Kidney (tissue), 22 donors: ENCODE measurements around the gene SGSH. TPM values are rescaled to one million over a fixed set of nuclear protein-coding genes. Genes with fewer than 3 reads are reported as not detected.

Source experiments
- DNase-seq, 5 donors: peaks; one replicate each; pipeline ENCODE4 v3.0.0-alpha.2; 2013 to 2020
- FAIRE-seq: peaks from 2 replicates; lab custom pipeline; 2012; peaks lifted over from hg19 to GRCh38; lab: Jason Lieb, UNC
- H3K27ac ChIP-seq, 2 donors: one replicate each; pipeline ENCODE4 v1.7.0; 2013; ENCODE audit warnings: low read depth in 2 of 2, low read length in 2 of 2, inconsistent platforms in 1 of 2
- H3K27me3 ChIP-seq: one replicate; pipeline ENCODE4 v1.7.1; 2013; ENCODE audit warnings: low read length, inconsistent platforms; ENCODE audit not compliant: control insufficient read depth, insufficient read depth
- H3K36me3 ChIP-seq, 3 donors: one replicate each; pipeline versions ENCODE4 v1.7.0 to v1.7.1; 2013; ENCODE audit warnings: low read length in 3 of 3, control low read depth in 1 of 3, inconsistent platforms in 1 of 3; ENCODE audit not compliant: insufficient read depth in 3 of 3, control insufficient read depth in 2 of 3
- H3K4me1 ChIP-seq, 3 donors: one replicate each; pipeline versions ENCODE4 v1.7.0 to v1.7.1; 2013; ENCODE audit warnings: low read length in 3 of 3, inconsistent platforms in 1 of 3, low read depth in 1 of 3; ENCODE audit not compliant: control insufficient read depth in 2 of 3, insufficient read depth in 2 of 3
- H3K4me3 ChIP-seq, 3 donors: one replicate each; pipeline versions ENCODE4 v1.7.0 to v1.8.1; 2013; ENCODE audit warnings: low read length in 3 of 3, control low read depth in 1 of 3, inconsistent platforms in 1 of 3
- H3K9ac ChIP-seq, 3 donors: one replicate each; pipeline versions ENCODE4 v1.7.0 to v1.7.1; 2013; ENCODE audit warnings: low read length in 3 of 3, control low read depth in 1 of 3, inconsistent platforms in 1 of 3
- H3K9me3 ChIP-seq, 3 donors: one replicate each; pipeline versions ENCODE4 v1.7.0 to v1.7.1; 2013; ENCODE audit warnings: low read length in 3 of 3, control low read depth in 1 of 3, inconsistent platforms in 1 of 3; ENCODE audit not compliant: control insufficient read depth in 2 of 3, insufficient read depth in 1 of 3
- intact Hi-C: fragments of 100-400 bp; cut with DNase I; formaldehyde crosslinking; loops from one replicate; pipeline ENCODE4 v1.11.1; 2022
- long read RNA-seq, 10 donors: library from polyadenylated mRNA in 1 of 10; unstranded in 1 of 10; transcript quantifications; one replicate each; pipeline ENCODE4 v2.0.0 and lab custom pipeline, GENCODE V29; 2021 to 2026
- polyA plus RNA-seq: library from polyadenylated mRNA; stranded (reverse); fragments of 350-450 nt; fragmentation: Illumina TruSeq; extraction: RNeasy Lipid Tissue Mini Kit (QIAGEN cat#74804); gene quantifications from one replicate; pipeline ENCODE4 v1.2.3, GENCODE V29; 2014; ENCODE audit warnings: low read depth, low replicate concordance; ENCODE audit not compliant: insufficient read depth
- total RNA-seq: library from RNA; stranded (reverse); fragmentation: NEBNext Ultra II Directional; extraction: Animal tissue kit (Norgen Biotek cat#: 25700); gene quantifications from one replicate; pipeline ENCODE4 v1.2.1, GENCODE V29; 2021
- TF ChIP-seq, protein P1 (sequence below): IDR thresholded peaks from 3 replicates; pipeline ENCODE4 v1.5.1; 2012; ENCODE audit warnings: mild to moderate bottlenecking, moderate library complexity, borderline replicate concordance; ENCODE audit not compliant: insufficient read depth; ENCODE audit errors: extremely low read depth
- donor health status: control.
- donor health status: control.
- donor health status: control.
- donor health status: control.
- donor health status: control.
- donor health status: DM: yes; HTN: yes; CAD: no.
- donor health status: Normal renal cell carcinoma (clear cell type).

The SGSH gene
- 63.2 TPM for total RNA-seq
- 25.9 TPM for polyA plus RNA-seq
- long read RNA-seq, donor 1, full-length matches to known transcripts = 10 of 10 reads
- long read RNA-seq, donor 1, partial matches to known transcripts = 0 of 10 reads
- long read RNA-seq, donor 1, other reads (novel, unspliced or antisense) = 0 of 10 reads
- long read RNA-seq, donor 2, full-length matches to known transcripts = 11 of 11 reads
- long read RNA-seq, donor 2, partial matches to known transcripts = 0 of 11 reads
- long read RNA-seq, donor 2, other reads (novel, unspliced or antisense) = 0 of 11 reads
- long read RNA-seq, donor 3, partial matches to known transcripts = 42 of 46 reads
- long read RNA-seq, donor 3, other reads (novel, unspliced or antisense) = 0 of 46 reads
- long read RNA-seq, donor 4, transcript SGSH-201 (8 exons, 2,784 nt) = major isoform, 8 of 9 reads
- long read RNA-seq, donor 4, partial matches to known transcripts = 0 of 9 reads
- long read RNA-seq, donor 4, other reads (novel, unspliced or antisense) = 0 of 9 reads
- long read RNA-seq, donor 5 = 0 reads
- long read RNA-seq, donor 6, partial matches to known transcripts = 0 of 5 reads
- long read RNA-seq, donor 6, other reads (novel, unspliced or antisense) = 0 of 5 reads
- long read RNA-seq, donor 7, transcript SGSH-201 (8 exons, 2,784 nt) = major isoform, 11 of 44 reads
- long read RNA-seq, donor 7, partial matches to known transcripts = 27 of 44 reads
- long read RNA-seq, donor 7, other reads (novel, unspliced or antisense) = 5 of 44 reads
- long read RNA-seq, donor 8, full-length matches to known transcripts = 6 of 6 reads
- long read RNA-seq, donor 8, partial matches to known transcripts = 0 of 6 reads
- long read RNA-seq, donor 8, other reads (novel, unspliced or antisense) = 0 of 6 reads
- long read RNA-seq, donor 9, full-length matches to known transcripts = 3 of 3 reads
- long read RNA-seq, donor 9, partial matches to known transcripts = 0 of 3 reads
- long read RNA-seq, donor 9, other reads (novel, unspliced or antisense) = 0 of 3 reads
- long read RNA-seq, donor 10, full-length matches to known transcripts = 11 of 16 reads
- long read RNA-seq, donor 10, partial matches to known transcripts = 5 of 16 reads
- long read RNA-seq, donor 10, other reads (novel, unspliced or antisense) = 0 of 16 reads

DNA sequence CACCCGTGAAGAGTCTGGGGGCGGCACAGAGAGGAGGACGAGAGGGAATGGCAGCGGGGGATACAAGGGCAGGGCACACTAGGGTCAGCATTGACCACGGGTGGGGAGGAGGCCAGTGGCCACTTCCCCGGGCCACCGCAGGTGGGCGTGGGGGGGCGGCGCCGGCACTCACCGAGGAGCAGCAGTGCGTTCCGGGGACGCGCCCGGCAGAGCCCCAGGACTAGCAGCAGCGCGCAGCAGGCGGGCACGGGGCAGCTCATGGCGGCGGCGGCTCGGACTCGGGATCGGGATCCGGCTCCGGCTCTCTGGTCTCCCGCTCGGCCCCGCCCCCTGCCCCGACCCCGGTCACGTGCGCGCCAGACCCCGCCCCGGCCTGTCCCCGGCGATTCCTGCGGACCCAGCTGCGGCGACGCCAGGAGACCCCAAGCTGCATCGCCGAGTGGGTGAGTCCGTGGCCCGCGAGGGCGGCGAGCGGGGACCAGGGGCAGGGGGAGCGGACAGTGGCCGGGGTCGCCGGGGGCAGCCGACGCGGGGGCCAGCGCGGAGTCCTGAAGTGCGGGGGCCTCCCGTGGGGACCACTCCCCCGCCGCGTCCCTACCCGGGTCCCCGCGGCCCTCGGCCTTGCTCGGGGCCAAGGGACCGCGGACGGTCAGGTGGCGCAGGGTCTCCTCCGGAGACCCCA, at the start of gene SGSH, which contains the start of gene SLC26A11:
Gene SGSH (minus strand): TSS at position 280 of the 682 bp plus-strand sequence. CDS start 20 bp downstream, at position 260.
Gene SLC26A11 (plus strand): TSS at position 374 of the 682 bp plus-strand sequence. CDS start 1,134 bp downstream, outside the sequence.
- H3K9ac ChIP-seq = peak within 1 kb of the TSS; percentile 39 to 91 (median 77)
- peaks cover 0 to 7% (median 3%) of the 10 kb centered on the region in 3 donors for H3K36me3 ChIP-seq
- H3K4me1 ChIP-seq = peaks cover 0 to 14% (median 3%) of the 10 kb centered on the region in 3 donors
- FAIRE-seq = no peak
- H3K27me3 ChIP-seq = no peaks in the 10 kb centered on the region
- peak within 1 kb of the TSS; percentile 85 to 93 for H3K27ac ChIP-seq
- peak within 1 kb of the TSS; percentile 50 to 77 (median 70) for H3K4me3 ChIP-seq
- intact Hi-C loops = no loop called here
- H3K9me3 ChIP-seq = no peaks in the 10 kb centered on the region
- TF ChIP-seq, protein P1, sequence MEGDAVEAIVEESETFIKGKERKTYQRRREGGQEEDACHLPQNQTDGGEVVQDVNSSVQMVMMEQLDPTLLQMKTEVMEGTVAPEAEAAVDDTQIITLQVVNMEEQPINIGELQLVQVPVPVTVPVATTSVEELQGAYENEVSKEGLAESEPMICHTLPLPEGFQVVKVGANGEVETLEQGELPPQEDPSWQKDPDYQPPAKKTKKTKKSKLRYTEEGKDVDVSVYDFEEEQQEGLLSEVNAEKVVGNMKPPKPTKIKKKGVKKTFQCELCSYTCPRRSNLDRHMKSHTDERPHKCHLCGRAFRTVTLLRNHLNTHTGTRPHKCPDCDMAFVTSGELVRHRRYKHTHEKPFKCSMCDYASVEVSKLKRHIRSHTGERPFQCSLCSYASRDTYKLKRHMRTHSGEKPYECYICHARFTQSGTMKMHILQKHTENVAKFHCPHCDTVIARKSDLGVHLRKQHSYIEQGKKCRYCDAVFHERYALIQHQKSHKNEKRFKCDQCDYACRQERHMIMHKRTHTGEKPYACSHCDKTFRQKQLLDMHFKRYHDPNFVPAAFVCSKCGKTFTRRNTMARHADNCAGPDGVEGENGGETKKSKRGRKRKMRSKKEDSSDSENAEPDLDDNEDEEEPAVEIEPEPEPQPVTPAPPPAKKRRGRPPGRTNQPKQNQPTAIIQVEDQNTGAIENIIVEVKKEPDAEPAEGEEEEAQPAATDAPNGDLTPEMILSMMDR = no peak
- DNase-seq = peak; percentile 84 to 94 (median 89)

DNA sequence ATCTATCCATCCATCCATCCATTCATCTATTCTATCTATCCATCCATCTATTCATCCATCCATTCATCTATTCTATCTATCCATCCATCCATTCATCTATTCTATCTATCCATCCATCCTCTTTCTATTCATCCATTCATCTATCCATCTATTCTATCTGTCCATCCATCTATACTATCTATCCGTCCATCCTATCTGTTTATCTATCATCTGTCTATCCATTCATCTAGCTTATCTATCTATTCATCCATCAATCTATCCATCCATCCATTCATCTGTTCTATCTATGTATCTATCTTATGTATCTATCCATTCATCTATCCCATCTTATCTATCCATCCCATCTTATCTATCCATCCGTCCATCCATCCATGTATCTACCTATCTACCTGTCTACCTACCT, 49.3 kb upstream of the SGSH start:
- TF ChIP-seq, protein P1 = no peak

DNA sequence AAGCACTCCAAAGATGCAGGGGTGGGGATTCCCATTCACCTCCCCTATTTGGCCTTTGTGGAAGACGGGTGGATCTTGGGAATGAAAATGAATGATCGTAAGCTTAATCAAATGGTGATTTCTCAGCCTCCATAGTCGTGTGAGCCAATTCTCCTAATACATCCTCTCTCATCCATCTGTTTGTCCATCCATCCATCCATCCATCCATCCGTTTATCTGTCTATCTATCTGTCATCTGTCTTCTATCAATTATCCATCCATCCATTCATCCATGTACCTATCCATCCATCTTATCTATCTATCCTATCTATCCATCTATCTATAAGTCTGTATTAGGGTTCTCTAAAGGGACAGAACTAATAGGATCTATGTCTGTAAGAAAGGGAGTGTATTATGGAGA, 48.3 kb upstream of the SGSH start:
- FAIRE-seq = no peak

More for the DNA sequence above, 49.3 kb upstream of the SGSH start:
- Histone ChIP-seq H3K9me3 (no peaks in the 10 kb centered on the region), H3K4me1 (peaks cover 0 to 17% (median 14%) of the 10 kb centered on the region in 3 donors), H3K27ac (no peak overlapping the region), H3K9ac (no peak overlapping the region), H3K36me3 (peaks cover 0 to 16% (median 6%) of the 10 kb centered on the region in 3 donors), H3K27me3 (no peaks in the 10 kb centered on the region), H3K4me3 (no peak overlapping the region)
- intact Hi-C loops = no loop called here
- no peak for DNase-seq
- FAIRE-seq = no peak

More for the DNA sequence above, 48.3 kb upstream of the SGSH start:
- intact Hi-C loops = no loop called here
- TF ChIP-seq, protein P1 = no peak
- H3K4me3 ChIP-seq = no peak overlapping the region
- DNase-seq = no peak
- H3K27ac ChIP-seq = no peak overlapping the region
- no peaks in the 10 kb centered on the region for H3K9me3 ChIP-seq
- H3K9ac ChIP-seq = no peak overlapping the region
- peaks cover 0 to 24% (median 22%) of the 10 kb centered on the region in 3 donors for H3K4me1 ChIP-seq
- peaks cover 0 to 12% (median 6%) of the 10 kb centered on the region in 3 donors for H3K36me3 ChIP-seq
- H3K27me3 ChIP-seq = no peaks in the 10 kb centered on the region
